ENCODE results near the gene SV2C.

The SV2C gene

DNA sequence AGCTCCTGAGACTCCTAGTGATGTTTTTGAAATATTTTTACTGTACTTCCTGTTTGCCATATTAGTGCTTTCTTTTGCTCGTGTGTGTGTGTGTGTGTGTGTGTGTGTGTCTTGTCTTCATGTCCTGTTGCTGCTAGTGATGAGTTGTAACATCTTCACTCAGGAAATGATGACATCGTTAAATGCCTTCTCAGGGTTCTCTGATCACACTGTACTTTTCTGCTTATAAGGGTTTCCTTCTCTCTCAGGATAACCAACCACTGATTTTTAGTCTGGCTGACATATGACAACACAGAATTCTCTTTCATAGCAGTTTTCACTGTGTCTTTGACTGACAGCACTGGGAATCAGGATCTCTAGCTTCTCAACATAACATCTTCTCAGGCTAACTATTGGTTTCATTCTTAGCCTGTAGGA, 16.1 kb downstream of the SV2C start:
- DNase-seq (ENCODE audit: low spot score), result no peak

DNA sequence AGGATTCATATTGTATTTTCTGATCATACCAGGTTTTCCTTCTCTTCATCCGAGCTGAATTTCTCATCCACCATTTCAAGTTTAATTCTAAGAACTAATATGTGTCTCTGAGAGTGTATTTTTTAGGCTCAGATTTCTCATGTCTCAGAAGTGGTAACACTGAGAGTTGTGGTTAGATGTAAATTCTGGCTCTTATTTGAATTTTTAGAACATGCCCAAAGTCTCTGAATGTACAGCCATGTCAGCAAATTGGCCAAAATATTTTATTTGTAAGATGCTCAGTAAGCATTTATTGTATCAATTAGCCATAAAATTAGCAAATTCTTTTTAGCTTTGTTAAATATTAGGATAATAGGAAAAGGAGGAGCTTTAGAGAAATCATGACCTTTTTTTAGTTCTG, 16.6 kb downstream of the SV2C start:
- no peak for DNase-seq (ENCODE audit: low spot score)

DNA sequence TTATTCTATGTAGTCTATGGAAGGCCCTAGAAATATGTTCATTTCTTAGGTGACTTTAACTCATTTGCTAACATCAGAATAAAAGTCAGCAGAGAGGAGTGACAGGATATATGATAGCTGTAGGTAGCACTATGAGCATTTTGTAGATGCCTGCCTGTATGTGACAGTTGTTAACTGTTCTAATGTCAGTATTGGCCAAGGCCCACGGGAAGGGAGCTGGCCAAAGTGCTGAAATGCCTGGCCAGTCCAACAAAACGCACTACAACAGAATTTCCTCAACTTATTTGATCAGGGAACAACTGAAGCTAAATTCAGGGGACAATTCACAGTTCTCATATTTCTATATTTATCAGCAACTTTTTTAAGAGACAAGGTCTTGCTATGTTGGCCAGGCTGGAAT, 20.8 kb downstream of the SV2C start:
- DNase-seq (ENCODE audit: low spot score), result peak; percentile 71

DNA sequence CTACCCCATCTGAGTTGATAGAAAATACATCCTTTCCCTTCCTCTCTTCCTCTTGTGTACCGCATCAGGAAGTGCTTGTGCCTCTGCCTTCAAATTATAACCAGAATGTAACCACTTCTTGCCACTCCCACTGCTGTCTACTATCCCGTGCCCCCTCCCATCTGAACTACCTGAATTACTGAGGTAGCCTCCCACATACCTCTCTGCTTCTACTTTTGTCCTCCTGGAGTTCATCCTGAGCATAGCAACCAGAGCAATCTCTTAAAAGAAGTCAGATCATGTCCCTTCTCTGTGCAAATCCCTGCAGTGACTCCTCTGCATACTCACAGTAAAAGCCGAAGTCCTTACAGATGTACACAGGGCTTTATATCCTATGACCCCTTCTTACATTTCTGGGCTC, 23.0 kb downstream of the SV2C start:
- no peak for DNase-seq (ENCODE audit: low spot score)

DNA sequence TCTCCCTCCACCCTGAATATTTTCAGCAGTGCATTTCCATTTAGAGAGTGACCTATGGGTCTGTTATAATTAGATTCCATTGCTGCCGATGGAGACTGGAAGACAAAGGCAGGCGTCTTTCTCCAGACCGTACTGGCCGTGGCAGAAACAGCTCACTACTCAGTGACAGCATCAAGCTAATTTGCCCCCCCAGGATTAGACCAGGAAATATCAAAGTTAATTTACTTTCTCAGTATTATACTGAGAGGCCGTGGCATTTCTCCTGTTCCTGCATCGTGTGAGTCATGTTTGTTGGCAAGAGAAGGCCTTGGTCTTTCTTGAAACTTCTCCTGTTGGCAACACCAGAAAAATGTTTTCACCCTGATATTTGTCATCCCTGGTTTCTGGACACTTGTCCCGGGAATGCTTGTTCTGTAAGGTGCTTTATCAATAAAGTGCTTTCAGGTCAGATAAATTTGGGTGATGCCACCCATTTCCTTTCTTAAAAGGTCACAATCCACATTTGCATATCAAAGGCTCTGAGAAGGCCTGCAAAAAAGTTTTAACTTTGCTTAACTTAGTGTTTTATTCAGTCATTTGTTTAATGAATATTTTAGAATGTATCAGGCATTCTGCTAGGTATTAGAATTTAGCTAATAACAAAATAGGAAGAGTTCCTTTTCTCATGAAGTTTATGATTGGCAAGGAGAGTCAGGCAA, 28.4 kb downstream of the SV2C start:
- no peak for DNase-seq (ENCODE audit: low spot score)

DNA sequence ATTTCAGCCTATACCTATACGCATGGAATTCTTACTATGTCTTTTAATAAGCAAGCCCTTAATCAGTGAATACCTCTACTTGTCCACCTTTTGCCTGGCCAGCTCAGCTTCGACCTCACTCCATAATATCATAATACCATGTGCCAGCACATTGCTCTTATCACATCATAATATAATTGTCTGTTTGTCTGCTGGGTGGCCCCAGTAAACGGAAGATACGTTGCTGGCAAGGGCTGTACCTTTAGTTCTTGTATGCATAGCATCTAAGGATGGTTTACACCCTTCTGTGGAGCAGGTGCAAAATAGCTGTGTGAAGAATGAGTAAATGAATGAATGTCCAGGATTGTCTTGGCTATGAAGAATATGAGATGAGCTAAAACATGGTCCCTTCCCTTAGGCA, 29.9 kb downstream of the SV2C start:
- DNase-seq (ENCODE audit: low spot score), result no peak

DNA sequence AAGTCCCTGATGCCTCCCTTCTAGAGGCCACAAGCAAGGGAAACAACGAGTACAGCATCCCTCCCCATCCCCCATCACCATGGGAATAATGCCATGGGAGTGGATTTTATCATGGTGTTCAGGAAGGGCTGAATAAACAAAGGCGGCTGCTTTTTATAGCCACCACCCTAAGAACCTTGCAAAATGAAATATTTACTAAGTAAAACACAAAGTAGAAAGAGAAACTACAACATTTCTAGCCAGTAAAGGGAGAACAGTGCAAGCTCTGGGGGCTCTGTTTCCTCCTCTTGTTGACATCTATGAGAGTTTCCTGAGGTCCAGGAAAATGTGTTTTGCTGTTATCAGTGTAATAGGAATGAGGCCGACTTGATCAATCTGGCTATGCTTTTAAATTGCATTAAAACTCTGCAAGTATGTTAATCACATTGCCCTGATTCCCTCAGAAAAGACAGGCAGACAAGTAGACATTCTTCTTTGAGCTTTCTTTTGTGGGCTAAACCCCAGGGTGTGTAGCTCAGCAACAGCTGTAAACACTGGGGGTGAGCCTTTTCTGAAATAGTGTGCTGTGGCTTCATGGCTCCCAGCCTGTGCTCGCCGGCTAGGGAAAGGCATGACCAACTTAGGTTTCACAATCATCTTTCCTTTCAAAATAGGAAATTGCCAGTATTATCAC, 31.1 kb downstream of the SV2C start:
- DNase-seq (ENCODE audit: low spot score), result peak; percentile 58

DNA sequence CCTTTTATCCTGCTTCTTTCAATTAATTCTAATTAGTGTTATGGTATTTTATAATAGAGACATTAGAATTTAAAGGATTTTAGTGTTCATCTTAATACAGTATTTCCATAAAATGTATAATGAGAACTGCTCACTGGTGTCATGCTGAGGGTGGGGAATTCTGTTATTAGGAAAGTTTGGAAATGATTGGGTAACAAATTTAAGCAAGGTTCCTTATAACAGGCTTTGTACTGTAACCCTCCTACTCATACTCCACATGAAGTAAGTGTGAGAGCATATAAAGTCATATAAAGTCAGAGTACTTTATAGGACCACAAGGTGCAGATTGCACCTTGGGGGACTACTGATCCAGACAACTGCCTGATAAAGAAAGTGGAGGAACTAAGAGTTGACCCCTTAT, 42.2 kb downstream of the SV2C start:
- DNase-seq (ENCODE audit: low spot score), result no peak

DNA sequence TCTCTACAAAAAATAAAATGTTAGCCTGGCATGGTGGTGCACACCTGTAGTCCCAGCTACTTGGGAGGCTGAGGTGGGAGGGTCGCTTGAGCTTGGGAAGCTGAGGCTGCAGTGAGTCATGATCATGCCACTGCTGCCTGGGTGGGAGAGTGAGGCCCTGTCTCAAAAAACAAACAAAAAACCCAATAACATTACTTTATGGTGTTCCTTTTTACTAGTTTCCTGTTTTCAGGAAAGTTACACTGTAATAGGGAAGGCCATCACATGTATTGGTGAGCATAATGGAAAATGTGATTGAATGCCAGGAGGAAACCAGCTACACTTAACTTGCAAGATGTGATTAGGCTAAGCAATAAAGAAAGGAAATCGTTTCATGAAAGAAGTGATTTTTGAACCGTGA, 42.7 kb downstream of the SV2C start:
- DNase-seq (ENCODE audit: low spot score), result no peak

DNA sequence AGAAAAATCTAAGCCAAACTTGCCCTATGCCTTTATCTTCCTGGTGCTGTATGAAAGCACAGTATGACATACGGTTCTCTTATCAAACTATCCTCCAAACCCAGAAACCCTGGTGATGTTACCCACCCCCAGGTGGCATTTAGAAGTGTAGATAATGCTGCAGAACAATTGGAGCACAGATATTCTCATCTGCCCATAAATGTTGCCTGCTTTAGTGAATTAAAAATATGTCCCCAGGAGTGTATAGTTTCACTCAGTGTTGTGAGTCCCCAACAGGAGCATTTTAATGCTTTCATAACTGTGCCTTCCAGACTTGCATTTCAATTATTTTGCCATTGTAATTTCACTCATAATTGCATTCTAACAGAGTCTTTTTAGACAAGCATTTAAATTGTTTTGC, 50.8 kb downstream of the SV2C start:
- DNase-seq (ENCODE audit: low spot score), result no peak

DNA sequence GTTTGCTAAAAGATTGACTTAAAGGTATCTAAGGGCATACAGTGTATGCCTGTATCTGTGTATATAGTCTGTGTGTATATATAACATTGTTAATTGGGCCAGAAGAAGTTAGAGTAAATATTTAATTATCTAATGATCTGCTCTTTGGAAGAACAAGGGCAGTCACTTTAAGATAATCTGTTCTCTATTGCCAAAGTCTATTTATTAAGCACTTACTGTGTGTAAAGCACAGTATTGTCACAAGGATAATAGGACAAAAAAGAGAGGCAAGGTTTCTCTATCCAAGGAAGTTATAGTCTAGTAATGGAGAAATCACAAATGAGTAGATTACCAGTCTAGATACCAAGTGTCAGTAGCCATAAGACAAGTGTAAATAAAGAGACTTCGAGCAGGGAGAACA, 51.5 kb downstream of the SV2C start:
- DNase-seq (ENCODE audit: low spot score), result no peak

DNA sequence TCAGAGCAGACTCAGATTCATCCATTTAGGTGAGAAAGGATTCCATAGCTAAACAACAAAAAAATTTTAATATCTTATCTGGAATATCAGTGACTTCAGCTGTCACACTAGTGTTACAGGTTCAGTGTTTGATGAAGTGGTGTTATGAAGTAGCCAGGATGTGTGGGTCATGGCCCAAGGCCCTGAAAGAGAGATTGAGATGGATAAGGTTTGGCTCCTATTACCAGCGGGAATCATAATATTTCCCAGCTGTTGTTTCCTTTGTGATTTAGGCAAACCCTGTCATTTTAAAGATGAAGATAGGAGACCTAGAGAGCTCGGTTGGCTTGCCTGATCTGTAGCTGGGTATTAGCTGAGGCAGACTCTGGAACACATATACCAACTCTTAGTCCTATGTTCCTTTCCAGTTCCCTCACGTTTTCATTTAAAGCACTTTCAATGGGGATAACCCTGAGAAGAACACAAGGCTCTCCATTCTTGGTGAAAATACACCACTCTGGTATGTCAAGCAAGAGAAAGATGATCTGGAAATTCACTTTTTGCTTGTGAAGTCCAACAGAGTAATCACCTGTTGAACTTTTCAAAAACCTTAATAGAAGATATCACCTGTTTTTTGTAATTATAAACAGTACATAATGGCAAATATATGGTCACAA, 54.8 kb downstream of the SV2C start:
- no peak for DNase-seq (ENCODE audit: low spot score)

DNA sequence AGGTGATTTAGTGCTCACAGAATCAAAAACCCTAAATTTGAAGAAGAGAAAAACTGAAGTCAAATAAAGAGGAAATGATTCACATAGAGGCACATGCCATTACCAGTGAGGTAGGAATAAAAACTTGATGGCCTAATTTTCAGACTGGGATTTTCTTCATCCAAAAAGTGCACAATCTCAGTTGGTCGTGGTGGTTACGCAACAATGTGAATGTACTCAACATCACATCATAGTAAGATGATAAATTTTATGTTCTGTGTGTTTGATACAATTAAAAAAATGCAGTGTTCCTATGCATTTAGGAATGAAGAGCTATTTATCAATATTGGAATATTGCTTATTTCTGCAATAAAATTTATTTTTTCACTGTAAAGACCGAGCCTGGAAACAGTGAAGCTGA, 60.7 kb downstream of the SV2C start:
- no peak for DNase-seq (ENCODE audit: low spot score)

DNA sequence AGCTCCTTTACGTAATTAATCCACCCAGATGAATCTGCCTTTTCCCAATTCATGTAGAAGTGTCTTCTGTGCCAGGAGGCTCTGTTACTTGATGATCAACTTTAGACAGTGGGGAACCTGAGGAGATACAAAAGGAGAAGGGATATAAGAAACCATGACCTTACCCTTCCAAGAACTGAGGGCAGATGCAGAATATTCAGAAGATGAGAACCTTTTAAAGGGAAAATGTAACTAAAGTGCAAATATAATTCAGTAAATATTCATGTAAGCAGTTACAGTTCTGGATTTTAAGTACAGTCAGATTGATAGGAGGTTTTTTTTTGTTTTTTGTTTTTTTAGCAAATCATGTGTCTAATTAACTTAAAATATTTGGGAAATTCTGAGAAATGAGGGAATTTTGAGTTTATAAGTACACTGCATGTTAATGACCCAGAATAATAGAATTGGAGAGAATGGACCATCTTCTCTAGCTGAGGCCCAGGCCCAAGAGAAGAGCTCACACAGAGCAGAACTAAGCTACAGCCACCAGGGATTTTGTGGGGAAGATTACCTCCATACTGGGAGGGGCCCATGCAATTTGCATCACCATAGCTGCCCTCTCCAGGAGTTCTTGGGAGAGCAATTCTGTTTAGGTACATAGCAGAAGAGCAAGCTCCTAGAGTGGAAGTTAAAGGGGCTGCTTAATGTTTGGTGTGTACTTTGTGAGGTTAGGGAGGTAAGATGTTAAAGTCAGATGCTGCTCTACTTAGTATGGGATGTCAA, 61.5 kb downstream of the SV2C start:
- no peak for DNase-seq (ENCODE audit: low spot score)

DNA sequence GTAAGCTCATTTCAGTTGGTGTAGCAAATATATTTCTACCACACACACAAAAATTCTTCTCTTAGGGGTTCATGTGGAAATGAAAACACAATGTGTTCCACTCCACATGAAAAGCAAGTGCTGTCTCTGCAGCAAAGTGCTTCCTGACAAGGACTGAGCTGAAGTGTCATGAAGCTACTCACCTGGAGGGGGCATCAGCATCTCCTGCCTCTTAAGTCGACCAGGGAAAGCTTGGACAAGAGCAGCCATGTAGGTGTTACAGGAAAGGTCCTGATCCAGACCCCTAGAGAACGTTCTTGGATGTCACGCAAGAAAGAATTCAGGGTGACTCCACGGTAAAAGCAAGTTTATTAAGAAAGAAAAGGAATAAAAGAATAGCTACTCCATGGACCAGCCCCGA, 62.8 kb downstream of the SV2C start:
- DNase-seq (ENCODE audit: low spot score), result no peak

DNA sequence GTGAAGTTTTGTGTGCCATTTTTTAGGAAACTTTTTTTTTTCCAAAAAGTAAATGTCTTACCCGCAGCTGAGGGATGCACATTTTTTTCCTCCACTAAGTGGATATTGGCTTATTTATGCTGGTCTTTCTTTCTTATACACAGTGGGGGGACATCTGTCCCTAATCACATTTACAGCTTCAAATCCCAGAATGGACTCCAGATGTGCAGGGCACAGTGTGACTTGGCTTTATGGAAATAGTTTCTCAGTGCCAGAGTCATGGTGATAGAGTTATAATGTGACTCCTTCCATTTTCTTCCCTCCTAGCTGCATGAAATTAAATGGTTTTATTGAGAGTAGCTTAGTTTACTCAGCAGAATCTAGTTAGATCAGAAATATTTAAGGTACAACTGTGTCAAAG, 66.5 kb downstream of the SV2C start:
- no peak for DNase-seq (ENCODE audit: low spot score)

DNA sequence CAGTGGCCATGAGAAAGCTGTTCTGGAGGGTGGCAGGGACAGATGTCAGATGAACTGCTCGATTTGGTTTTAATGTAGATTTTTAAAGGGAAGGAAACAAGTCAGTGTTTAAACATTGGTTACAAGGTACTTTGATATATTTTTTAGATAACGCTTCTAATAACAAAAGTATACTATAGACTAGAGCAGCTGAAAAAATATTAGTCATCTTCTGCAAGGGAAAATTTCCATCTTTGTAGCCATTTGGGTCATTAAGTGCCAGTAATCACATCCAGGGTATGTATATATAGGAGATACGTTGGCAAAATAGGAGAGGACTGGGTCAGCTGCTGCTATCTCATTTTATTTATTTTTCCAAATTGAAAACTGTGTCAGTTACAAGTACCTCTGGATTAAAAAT, 69.0 kb downstream of the SV2C start:
- no peak for DNase-seq (ENCODE audit: low spot score)

DNA sequence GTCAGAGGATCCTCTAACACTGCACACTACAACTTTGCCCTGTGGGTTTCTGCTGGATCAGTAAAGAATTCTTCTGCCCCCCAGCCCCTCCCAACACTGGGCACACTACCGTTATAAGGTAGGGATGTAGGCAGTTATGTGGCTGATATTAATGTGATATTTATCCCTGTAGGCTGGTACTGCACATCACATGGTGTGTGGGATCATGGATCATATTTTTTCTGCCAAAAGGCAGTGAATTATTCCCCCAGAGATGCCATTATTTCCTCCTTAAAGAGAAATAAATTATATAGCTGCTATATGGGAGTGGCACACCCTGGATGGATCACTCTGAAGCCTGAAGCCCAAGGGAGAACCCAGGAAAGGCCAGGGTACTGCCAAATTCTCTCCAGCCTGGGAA, 69.5 kb downstream of the SV2C start:
- DNase-seq (ENCODE audit: low spot score), result no peak

DNA sequence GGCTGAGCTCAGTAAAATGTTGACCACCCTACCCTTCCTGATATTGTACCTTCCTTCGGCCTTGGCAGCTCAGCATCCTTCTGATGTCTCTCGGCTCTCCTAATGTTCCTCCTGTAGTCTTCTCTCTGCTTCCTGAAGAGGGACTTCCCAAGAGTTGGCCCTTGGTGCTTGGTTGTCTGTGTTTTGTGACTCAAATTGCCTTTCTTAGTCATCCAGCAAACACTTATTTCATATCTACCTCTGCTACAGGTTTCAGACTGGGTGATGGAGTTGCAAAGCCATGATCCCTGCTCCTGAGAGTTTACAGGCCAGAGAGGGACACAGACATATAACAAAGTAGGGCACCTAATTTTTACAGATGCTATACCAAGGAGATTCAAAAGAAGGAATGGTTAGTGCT, 70.1 kb downstream of the SV2C start:
- DNase-seq (ENCODE audit: low spot score), result no peak

DNA sequence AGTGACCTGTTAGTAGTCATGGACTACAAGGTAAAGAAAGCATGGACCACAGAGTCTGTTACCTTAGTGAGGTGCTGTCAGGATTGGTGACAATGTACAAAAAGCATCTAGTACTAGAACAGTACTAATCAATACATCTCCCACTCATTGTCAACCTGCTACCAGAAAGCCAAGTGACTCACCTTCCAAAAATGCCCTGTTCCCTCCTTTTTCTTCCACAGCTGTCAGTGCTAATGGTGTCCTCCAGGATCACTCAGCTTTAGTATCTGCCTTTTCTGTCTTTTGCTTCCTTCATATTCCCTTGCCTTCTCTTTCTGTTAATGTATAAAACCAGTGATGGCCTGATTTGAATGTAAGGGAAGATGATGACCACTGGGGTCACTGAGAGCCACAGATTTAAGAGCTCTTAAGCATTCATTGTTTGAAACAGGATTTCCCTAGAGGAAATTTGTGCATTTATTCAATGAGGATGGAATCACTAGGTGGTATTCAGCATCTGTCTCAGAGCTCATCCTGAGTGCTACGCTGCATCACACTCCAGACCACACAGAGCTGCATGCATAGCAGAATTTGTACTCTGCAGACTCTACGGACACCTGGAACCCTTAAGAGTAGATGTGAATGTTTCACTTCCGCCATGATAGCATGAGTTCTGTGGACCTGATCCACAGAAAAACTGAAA, 71.0 kb downstream of the SV2C start:
- DNase-seq (ENCODE audit: low spot score), result no peak

DNA sequence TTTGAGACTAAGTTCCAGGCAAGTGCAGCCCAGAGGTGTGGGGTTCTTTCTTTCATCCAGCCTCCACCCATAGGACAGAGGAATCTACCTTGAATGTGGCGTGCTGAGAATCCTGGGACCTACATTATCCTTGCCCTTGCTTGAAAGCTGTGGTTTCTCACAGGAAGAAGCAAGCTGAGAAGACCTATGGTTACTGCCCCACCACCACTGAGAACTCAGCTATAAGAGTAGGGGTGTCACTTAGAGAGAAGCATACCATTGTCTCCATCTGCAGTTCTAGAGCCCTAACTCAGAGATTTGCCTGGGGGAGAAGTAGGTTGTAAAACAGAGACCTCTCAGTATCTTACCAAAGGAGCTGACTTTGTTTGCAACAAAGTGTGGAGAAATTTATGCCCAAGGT, 72.4 kb downstream of the SV2C start:
- no peak for DNase-seq (ENCODE audit: low spot score)

DNA sequence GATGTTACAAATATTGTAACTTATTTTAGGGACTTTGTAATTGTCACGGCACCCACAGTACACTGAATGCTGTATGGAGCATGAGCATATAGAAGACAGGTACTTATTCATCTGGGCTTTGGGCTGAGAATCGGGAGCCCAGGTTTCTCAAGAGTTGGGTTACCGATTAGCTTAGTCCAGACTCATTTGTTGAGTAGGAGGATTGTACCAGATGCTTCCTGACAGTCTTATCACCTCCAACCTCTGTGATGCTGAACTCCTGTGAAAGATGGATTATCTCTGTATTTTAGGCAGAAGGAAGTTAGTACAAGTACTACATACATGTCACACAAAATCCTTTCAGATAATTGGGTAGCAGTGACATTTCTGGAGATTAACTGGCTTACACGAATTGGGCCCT, 79.2 kb downstream of the SV2C start:
- no peak for DNase-seq (ENCODE audit: low spot score)
